Measurements from ENCODE around the gene OPN1MW2. TPM values are rescaled to one million over a fixed set of nuclear protein-coding genes. Genes with fewer than 3 reads are reported as not detected.
"Not testable (repeated sequence)": the region's sequence is repeated elsewhere in the genome, so short reads cannot be mapped to it uniquely, and the experiment has no call there.

OPN1MW2 gene
- total RNA-seq, 1 experiment from 2014 or later, result not detected

- ATAC-seq, result peak; percentile 73
- in situ Hi-C loops (cut with HindIII; ENCODE audit: low pct_unique_long_range_greater_than_20kb, low sequenced_read_pairs); intact Hi-C loops (cut with micrococcal nuclease; ENCODE audit: unreplicated experiment); H3K36me3 ChIP-seq (ENCODE audit: control insufficient read depth, insufficient read depth, low read length); H3K9me3 ChIP-seq (ENCODE audit: control insufficient read depth, insufficient read depth, low read depth, low read length); H3K4me1 ChIP-seq (ENCODE audit: control insufficient read depth, insufficient read depth, low read length); H3K27me3 ChIP-seq (ENCODE audit: control insufficient read depth, insufficient read depth, low read length); DNase-seq (ENCODE audit: low read depth, low spot score); POLR2A ChIA-PET; H3K4me3 ChIP-seq (ENCODE audit: low read depth in 2 of 2, low read length in 2 of 2); CTCF ChIA-PET; H3K27ac ChIP-seq (ENCODE audit: low read length); BruUV-seq (replicated peaks): not testable (repeated sequence)
These were observed 9.7 kb upstream of the OPN1MW2 start for GRCh38 chrX:154209670-154210418.

GRCh38 chrX:154211057-154211456, 8.5 kb upstream of the OPN1MW2 start:
- POLR2A ChIA-PET; DNase-seq (ENCODE audit: low read depth, low spot score); in situ Hi-C loops (cut with HindIII; ENCODE audit: low pct_unique_long_range_greater_than_20kb, low sequenced_read_pairs); H3K9me3 ChIP-seq (ENCODE audit: control insufficient read depth, insufficient read depth, low read depth, low read length); CTCF ChIA-PET; H3K4me1 ChIP-seq (ENCODE audit: control insufficient read depth, insufficient read depth, low read length); H3K27ac ChIP-seq (ENCODE audit: low read length); H3K27me3 ChIP-seq (ENCODE audit: control insufficient read depth, insufficient read depth, low read length); intact Hi-C loops (cut with micrococcal nuclease; ENCODE audit: unreplicated experiment); H3K4me3 ChIP-seq (ENCODE audit: low read depth in 2 of 2, low read length in 2 of 2); H3K36me3 ChIP-seq (ENCODE audit: control insufficient read depth, insufficient read depth, low read length); BruUV-seq (replicated peaks): not testable (repeated sequence)
- ATAC-seq, result peak; percentile 29; the same call in 1 of the 2 replicates

DNA sequence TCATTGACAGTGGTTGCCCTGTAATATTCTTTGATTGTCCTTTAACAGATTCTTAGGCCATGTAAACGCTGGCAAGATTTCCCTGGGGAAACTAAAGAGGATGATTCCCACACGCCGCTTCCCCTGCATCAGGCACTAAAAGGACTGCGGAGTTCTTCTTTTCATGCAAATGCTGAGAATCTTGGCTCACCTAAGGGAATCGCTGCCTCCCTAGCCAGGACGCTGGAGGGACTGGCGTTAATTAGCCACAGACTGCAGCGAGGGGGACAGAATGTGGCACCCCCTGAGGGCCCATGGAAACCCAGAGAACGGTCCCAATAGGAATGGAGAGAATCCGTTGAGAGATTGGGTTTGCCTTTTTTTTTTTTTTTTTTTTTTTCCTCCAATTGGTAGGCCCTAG, 8.1 kb upstream of the OPN1MW2 start:
- ATAC-seq; H3K27me3 ChIP-seq (ENCODE audit: control insufficient read depth, insufficient read depth, low read length); H3K4me1 ChIP-seq (ENCODE audit: control insufficient read depth, insufficient read depth, low read length); H3K4me3 ChIP-seq (ENCODE audit: low read depth in 2 of 2, low read length in 2 of 2); H3K36me3 ChIP-seq (ENCODE audit: control insufficient read depth, insufficient read depth, low read length); in situ Hi-C loops (cut with HindIII; ENCODE audit: low pct_unique_long_range_greater_than_20kb, low sequenced_read_pairs); DNase-seq (ENCODE audit: low read depth, low spot score); H3K27ac ChIP-seq (ENCODE audit: low read length); BruUV-seq (replicated peaks); POLR2A ChIA-PET; CTCF ChIA-PET; H3K9me3 ChIP-seq (ENCODE audit: control insufficient read depth, insufficient read depth, low read depth, low read length); intact Hi-C loops (cut with micrococcal nuclease; ENCODE audit: unreplicated experiment): not testable (repeated sequence)

GRCh38 chrX:154225292-154225691, 5.7 kb downstream of the OPN1MW2 start:
- ATAC-seq; CTCF ChIA-PET; POLR2A ChIA-PET; BruUV-seq (replicated peaks); DNase-seq (ENCODE audit: low read depth, low spot score); H3K9me3 ChIP-seq (ENCODE audit: control insufficient read depth, insufficient read depth, low read depth, low read length); in situ Hi-C loops (cut with HindIII; ENCODE audit: low pct_unique_long_range_greater_than_20kb, low sequenced_read_pairs); intact Hi-C loops (cut with micrococcal nuclease; ENCODE audit: unreplicated experiment); H3K4me1 ChIP-seq (ENCODE audit: control insufficient read depth, insufficient read depth, low read length); H3K4me3 ChIP-seq (ENCODE audit: low read depth in 2 of 2, low read length in 2 of 2); H3K36me3 ChIP-seq (ENCODE audit: control insufficient read depth, insufficient read depth, low read length); H3K27ac ChIP-seq (ENCODE audit: low read length); H3K27me3 ChIP-seq (ENCODE audit: control insufficient read depth, insufficient read depth, low read length): not testable (repeated sequence)

DNA sequence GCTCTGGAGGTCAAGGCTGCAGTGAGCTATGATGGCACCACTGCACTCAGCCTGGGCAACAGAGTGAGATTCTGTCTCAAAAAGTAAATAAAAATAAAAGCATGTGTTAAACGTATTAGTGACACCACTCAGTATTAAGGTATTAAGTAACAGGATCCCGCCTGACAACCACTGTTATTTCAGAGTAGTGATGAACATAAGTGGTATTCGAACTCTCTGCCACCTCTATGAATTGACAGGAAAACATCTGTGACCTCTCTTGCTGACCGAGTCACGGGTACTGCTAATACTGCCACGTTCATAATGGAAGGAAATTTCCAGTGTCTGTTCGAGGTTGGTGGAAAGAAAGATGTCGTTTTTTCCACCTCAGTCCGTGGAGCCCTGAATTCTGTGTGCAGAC, 7.2 kb downstream of the OPN1MW2 start:
- in situ Hi-C loops (cut with HindIII; ENCODE audit: low pct_unique_long_range_greater_than_20kb, low sequenced_read_pairs), result not testable (repeated sequence)

GRCh38 chrX:154231443-154231842, 11.9 kb downstream of the OPN1MW2 start:
- H3K4me1 ChIP-seq (ENCODE audit: control insufficient read depth, insufficient read depth, low read length); H3K27me3 ChIP-seq (ENCODE audit: control insufficient read depth, insufficient read depth, low read length); in situ Hi-C loops (cut with HindIII; ENCODE audit: low pct_unique_long_range_greater_than_20kb, low sequenced_read_pairs); H3K4me3 ChIP-seq (ENCODE audit: low read depth in 2 of 2, low read length in 2 of 2); H3K27ac ChIP-seq (ENCODE audit: low read length); intact Hi-C loops (cut with micrococcal nuclease; ENCODE audit: unreplicated experiment); ATAC-seq; H3K9me3 ChIP-seq (ENCODE audit: control insufficient read depth, insufficient read depth, low read depth, low read length); H3K36me3 ChIP-seq (ENCODE audit: control insufficient read depth, insufficient read depth, low read length); BruUV-seq (replicated peaks); CTCF ChIA-PET; DNase-seq (ENCODE audit: low read depth, low spot score); POLR2A ChIA-PET: not testable (repeated sequence)

More for the DNA sequence above, 7.2 kb downstream of the OPN1MW2 start:
- DNase-seq (ENCODE audit: low read depth, low spot score); H3K27ac ChIP-seq (ENCODE audit: low read length); H3K4me1 ChIP-seq (ENCODE audit: control insufficient read depth, insufficient read depth, low read length); POLR2A ChIA-PET; H3K4me3 ChIP-seq (ENCODE audit: low read depth in 2 of 2, low read length in 2 of 2); H3K27me3 ChIP-seq (ENCODE audit: control insufficient read depth, insufficient read depth, low read length); H3K9me3 ChIP-seq (ENCODE audit: control insufficient read depth, insufficient read depth, low read depth, low read length); ATAC-seq; CTCF ChIA-PET; BruUV-seq (replicated peaks); H3K36me3 ChIP-seq (ENCODE audit: control insufficient read depth, insufficient read depth, low read length); intact Hi-C loops (cut with micrococcal nuclease; ENCODE audit: unreplicated experiment): not testable (repeated sequence)

- BruUV-seq (replicated peaks); H3K4me1 ChIP-seq (ENCODE audit: control insufficient read depth, insufficient read depth, low read length); H3K4me3 ChIP-seq (ENCODE audit: low read depth in 2 of 2, low read length in 2 of 2); H3K27ac ChIP-seq (ENCODE audit: low read length); ATAC-seq; intact Hi-C loops (cut with micrococcal nuclease; ENCODE audit: unreplicated experiment); in situ Hi-C loops (cut with HindIII; ENCODE audit: low pct_unique_long_range_greater_than_20kb, low sequenced_read_pairs); H3K36me3 ChIP-seq (ENCODE audit: control insufficient read depth, insufficient read depth, low read length); H3K27me3 ChIP-seq (ENCODE audit: control insufficient read depth, insufficient read depth, low read length); DNase-seq (ENCODE audit: low read depth, low spot score); H3K9me3 ChIP-seq (ENCODE audit: control insufficient read depth, insufficient read depth, low read depth, low read length); POLR2A ChIA-PET; CTCF ChIA-PET: not testable (repeated sequence)
These were observed 14.1 kb downstream of the OPN1MW2 start for GRCh38 chrX:154233620-154234019.
